ENCODE measurements around the gene MIPOL1.

DNA sequence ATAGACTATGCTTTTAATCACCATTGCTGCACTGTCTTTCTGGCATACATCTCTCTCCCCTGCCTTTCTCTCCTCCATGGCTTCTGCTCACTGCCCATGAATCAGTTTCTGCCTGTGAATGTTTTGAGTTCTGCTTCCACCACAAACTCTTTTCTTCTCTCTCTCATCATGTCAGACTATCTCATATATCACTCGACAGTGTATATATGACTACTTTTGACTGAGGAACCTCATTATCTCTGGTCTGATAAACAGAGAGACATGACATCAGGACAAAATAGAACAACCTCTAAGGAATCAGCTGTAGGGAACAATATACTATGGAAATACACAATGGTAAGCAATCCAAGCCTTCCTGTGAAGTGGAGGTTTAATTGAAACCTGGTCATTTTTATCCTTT lies 219.4 kb downstream of the MIPOL1 start:
- TF ChIP-seq, protein P1, sequence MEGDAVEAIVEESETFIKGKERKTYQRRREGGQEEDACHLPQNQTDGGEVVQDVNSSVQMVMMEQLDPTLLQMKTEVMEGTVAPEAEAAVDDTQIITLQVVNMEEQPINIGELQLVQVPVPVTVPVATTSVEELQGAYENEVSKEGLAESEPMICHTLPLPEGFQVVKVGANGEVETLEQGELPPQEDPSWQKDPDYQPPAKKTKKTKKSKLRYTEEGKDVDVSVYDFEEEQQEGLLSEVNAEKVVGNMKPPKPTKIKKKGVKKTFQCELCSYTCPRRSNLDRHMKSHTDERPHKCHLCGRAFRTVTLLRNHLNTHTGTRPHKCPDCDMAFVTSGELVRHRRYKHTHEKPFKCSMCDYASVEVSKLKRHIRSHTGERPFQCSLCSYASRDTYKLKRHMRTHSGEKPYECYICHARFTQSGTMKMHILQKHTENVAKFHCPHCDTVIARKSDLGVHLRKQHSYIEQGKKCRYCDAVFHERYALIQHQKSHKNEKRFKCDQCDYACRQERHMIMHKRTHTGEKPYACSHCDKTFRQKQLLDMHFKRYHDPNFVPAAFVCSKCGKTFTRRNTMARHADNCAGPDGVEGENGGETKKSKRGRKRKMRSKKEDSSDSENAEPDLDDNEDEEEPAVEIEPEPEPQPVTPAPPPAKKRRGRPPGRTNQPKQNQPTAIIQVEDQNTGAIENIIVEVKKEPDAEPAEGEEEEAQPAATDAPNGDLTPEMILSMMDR (IDR thresholded peaks at IDR 0.05; ENCODE audit: low read depth, low read length) = no peak
- TF ChIP-seq POLR2A (IDR thresholded peaks at IDR 0.05; ENCODE audit: extremely low read depth, insufficient read length) = no peak
